Measurements from ENCODE around the gene AK5. TPM values are rescaled to one million over a fixed set of nuclear protein-coding genes. Genes with fewer than 3 reads are reported as not detected.

Gene AK5
- total and polyA plus RNA-seq, 2 of the 13 experiments (the other 11 are each of a cell fraction or from before 2014, with no cell fraction given) = not detected

- H3K27ac ChIP-seq (ENCODE audit: extremely low read length, insufficient read depth, low read length) = no peak overlapping the region
- DNase-seq (ENCODE audit: low spot score) = no peak
- no peaks in the 10 kb centered on the region for H3K27me3 ChIP-seq (ENCODE audit: control insufficient read depth in 1 of 2, insufficient read depth in 2 of 2, low read length in 2 of 2)
- H3K9me3 ChIP-seq (ENCODE audit: low read length) = no peaks in the 10 kb centered on the region
- H3K9ac ChIP-seq (ENCODE audit: insufficient read depth, low read depth, low read length) = no peak overlapping the region
- H3K36me3 ChIP-seq (replicated peaks in 1 of 2; ENCODE audit: control insufficient read depth in 1 of 2, insufficient read depth in 2 of 2, low read length in 2 of 2) = no peaks in the 10 kb centered on the region
- intact Hi-C loops (cut with micrococcal nuclease; ENCODE audit: unreplicated experiment) (no loop called here), in situ Hi-C loops (cut with HindIII; ENCODE audit: extremely low pct_ligation_motif_present, low pct_unique_long_range_greater_than_20kb) (no loop called here)
- TF ChIP-seq EP300 (IDR thresholded peaks at IDR 0.05; ENCODE audit: low read depth in 2 of 2, low read length in 2 of 2) = no peak
- TF ChIP-seq EP300 (CRISPR knock-in tag; IDR thresholded peaks at IDR 0.05; ENCODE audit: borderline replicate concordance) = no peak
- TF ChIP-seq JUND (CRISPR knock-in tag; IDR thresholded peaks at IDR 0.05) = no peak
- TF ChIP-seq ZSCAN12 (CRISPR knock-in tag; IDR thresholded peaks at IDR 0.05) = no peak
- TF ChIP-seq TSC22D2 (CRISPR knock-in tag; IDR thresholded peaks at IDR 0.05; ENCODE audit: borderline replicate concordance) = no peak
- no peak for TF ChIP-seq ZNF609 (CRISPR knock-in tag; IDR thresholded peaks at IDR 0.05; ENCODE audit: borderline replicate concordance)
- no peak for TF ChIP-seq ZNF749 (CRISPR knock-in tag; IDR thresholded peaks at IDR 0.05; ENCODE audit: borderline replicate concordance)
- H3K79me2 ChIP-seq (ENCODE audit: insufficient read depth, low read length) = no peaks in the 10 kb centered on the region
- no peak for ATAC-seq
- no peak for FAIRE-seq
- no TSS peak for BruUV-seq (replicated peaks)
- no peak overlapping the region for H3K4me2 ChIP-seq (ENCODE audit: low read depth, low read length)
- no peak overlapping the region for H3K4me3 ChIP-seq (replicated peaks in 1 of 3; ENCODE audit: insufficient read depth in 1 of 3, low read depth in 2 of 3, low read length in 3 of 3)
- ChIA-PET POLR2A (no interaction called here), CTCF (ENCODE audit: low intra/inter-chr PET ratio, low total read pairs) (no interaction called here)
- no peak overlapping the region for H2AFZ ChIP-seq (ENCODE audit: low read length)
- H3K4me1 ChIP-seq (ENCODE audit: insufficient read depth, low read length) = no peaks in the 10 kb centered on the region
- WGBS (ENCODE audit: low lambda C conversion rate) = 3% methylated on average over 2 of the region's 2 CpGs
- H4K20me1 ChIP-seq (ENCODE audit: insufficient read depth, low read length) = no peaks in the 10 kb centered on the region
Observed at GRCh38 chr1:77375541-77375940, 93.7 kb downstream of the AK5 start.
